LNCAP (cell line): ENCODE data around the gene C1orf105.

Experiments
- CTCF ChIP-seq: fragments of 450-650 bp; IDR thresholded peaks from 2 replicates; pipeline ENCODE4 v1.5.1; 2017; ENCODE audit warnings: mild to moderate bottlenecking

Gene C1orf105

GRCh38 chr1:172484252-172484651, 63.8 kb downstream of the C1orf105 start:
- no peak for TF ChIP-seq CTCF

- no peak for TF ChIP-seq CTCF
Measured at GRCh38 chr1:172485626-172486025, 65.1 kb downstream of the C1orf105 start.

- no peak for TF ChIP-seq CTCF
Measured at GRCh38 chr1:172486805-172487454, 66.4 kb downstream of the C1orf105 start.

- no peak for TF ChIP-seq CTCF
Measured at GRCh38 chr1:172487550-172487949, 67.1 kb downstream of the C1orf105 start.

- TF ChIP-seq CTCF, result no peak
Measured at GRCh38 chr1:172488393-172488792, 67.9 kb downstream of the C1orf105 start.

GRCh38 chr1:172489847-172490246, 69.4 kb downstream of the C1orf105 start:
- no peak for TF ChIP-seq CTCF

GRCh38 chr1:172492421-172492820, 71.9 kb downstream of the C1orf105 start:
- TF ChIP-seq CTCF, result no peak

GRCh38 chr1:172494166-172494565, 73.7 kb downstream of the C1orf105 start:
- TF ChIP-seq CTCF, result no peak
